ENCODE results near the gene NEIL1.
"Not testable (repeated sequence)": the region's sequence is repeated elsewhere in the genome, so short reads cannot be mapped to it uniquely, and the experiment has no call there.

Gene NEIL1

GRCh38 chr15:75346796-75347221, at the start of gene NEIL1:
Gene NEIL1 (plus strand): TSS chr15:75347039. CDS start chr15:75348906, 1,867 bp downstream.
- peak; percentile 8 for DNase-seq

DNA sequence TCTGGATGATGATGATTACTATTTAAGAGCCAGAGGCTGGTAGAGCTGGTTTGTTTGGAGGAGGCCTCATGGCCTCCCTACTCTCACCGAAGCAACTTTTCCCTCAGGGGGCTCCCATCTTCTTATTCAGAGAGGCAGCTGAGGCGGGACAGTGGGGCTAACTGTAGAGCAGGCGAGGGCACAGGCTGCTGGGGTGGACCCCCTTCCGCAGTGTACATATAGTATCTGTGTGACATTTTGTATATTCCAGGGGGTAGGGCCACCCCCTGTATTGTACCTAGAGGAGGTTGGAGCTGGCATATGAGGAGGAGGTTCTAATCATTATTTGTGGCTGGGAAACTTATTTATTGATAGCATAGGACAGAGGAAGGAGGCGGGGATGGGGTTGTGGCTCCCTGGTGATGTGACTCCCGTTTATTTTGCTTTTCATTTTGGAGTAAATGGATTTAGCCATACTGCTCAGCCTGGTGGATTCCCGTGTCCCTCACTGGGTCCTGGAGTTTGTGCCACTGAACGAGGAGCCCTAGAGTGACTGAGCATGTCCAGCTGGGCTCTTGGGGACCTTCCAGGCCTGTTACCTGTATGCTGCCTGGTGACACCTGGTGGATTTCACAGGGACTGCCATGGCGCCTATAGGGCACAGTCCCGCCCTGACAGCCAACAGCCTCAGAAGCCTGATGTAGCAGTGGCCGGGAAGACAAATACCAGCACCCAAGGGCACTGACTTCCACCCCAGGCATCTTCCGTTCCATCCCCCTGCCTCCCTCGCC, 48.1 kb upstream of the NEIL1 start:
- DNase-seq, result not testable (repeated sequence)

DNA sequence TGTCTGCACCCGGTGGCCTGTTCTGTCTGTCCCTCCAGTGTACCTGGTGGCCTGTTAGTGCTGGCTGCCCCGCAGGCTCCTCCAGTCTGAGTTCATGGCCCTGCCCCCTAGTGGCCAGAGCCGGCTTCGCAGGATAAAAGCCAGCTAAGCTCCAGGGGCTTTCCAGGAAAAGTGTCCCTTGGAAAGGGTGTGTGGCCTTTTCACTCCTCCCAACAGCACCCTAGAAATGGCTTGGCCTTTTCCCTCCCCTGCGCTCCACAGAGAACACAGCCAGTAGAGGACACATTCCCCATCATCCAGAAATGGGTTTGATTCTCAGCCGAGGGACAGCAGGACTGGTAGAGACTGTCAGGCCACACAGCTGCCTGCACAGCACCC, 47.5 kb upstream of the NEIL1 start:
- not testable (repeated sequence) for DNase-seq

DNA sequence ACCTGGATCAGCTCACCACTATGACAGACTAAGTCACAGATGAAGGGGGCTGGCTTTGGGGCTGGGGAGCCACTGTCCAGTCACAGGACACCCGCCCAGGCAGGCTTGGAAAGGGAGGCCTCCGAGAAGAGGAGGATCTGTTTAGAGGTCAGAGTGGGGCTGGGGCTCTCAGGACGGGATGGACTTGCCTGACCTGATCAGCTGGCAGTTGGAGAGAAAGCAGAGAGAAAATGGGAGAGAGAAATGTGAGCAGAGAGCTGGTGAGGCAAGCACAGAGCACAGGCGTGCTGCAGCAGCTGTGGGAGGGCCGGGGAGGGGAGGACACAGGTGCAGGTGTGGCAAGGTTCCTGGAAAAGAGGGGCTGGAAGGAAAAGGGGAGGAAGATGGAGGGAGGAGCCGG, 46.8 kb upstream of the NEIL1 start:
- not testable (repeated sequence) for DNase-seq

GRCh38 chr15:75302318-75302717, 44.5 kb upstream of the NEIL1 start:
- no peak for DNase-seq

GRCh38 chr15:75302753-75303152, 44.1 kb upstream of the NEIL1 start:
- not testable (repeated sequence) for DNase-seq

DNA sequence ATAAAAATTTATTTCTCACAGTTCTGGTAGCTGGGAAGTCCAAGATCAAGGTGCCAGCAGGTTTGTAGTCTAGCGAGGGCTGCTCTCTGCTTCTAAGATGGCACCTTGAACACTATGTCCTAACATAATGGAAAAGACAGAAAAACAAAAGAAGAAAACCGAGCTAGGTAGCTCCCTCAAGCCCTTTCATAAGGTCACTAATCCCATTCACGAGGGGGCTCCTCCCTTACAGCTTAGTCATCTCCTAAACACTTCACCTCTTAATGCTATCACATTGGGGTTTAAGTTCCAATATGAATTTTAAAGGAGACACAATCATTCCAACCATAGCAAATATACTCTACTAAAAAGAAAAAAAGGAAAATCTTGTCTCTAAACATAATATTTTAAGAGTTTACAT, 40.7 kb upstream of the NEIL1 start:
- no peak for DNase-seq

DNA sequence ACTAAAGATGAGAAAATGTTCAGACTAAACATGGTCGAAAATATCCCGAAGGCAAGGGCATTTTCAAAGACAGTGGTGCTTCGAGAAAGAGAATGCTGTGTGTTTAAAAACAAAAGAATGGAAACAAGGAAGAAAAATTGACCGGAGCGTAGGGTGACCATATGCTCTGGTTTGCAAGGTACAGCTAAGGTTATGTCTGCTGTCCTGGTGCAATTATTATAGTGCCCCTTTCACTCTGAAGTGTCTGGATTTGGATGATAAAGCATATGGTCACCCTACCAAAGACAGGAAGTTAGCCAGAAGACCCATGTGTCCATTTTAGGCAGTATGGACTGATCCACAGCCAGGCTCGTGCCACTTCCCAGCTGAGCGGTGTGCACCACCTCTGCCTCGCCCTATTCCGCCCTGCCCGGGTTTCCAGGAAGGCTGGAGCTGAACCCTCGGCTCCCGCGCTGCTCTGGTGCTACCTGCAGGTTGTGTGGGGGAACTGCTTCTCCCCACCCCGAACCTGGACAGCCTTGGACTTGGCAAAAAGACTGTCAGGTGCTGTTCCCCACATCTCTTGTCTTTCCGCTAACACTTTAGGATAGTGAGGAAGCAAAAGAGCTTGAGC, 39.0 kb upstream of the NEIL1 start:
- DNase-seq, result peak; percentile 6

- no peak for DNase-seq
Measured at GRCh38 chr15:75309711-75310110, 37.1 kb upstream of the NEIL1 start.

- DNase-seq, result not testable (repeated sequence)
Measured at GRCh38 chr15:75312548-75312947, 34.3 kb upstream of the NEIL1 start.

DNA sequence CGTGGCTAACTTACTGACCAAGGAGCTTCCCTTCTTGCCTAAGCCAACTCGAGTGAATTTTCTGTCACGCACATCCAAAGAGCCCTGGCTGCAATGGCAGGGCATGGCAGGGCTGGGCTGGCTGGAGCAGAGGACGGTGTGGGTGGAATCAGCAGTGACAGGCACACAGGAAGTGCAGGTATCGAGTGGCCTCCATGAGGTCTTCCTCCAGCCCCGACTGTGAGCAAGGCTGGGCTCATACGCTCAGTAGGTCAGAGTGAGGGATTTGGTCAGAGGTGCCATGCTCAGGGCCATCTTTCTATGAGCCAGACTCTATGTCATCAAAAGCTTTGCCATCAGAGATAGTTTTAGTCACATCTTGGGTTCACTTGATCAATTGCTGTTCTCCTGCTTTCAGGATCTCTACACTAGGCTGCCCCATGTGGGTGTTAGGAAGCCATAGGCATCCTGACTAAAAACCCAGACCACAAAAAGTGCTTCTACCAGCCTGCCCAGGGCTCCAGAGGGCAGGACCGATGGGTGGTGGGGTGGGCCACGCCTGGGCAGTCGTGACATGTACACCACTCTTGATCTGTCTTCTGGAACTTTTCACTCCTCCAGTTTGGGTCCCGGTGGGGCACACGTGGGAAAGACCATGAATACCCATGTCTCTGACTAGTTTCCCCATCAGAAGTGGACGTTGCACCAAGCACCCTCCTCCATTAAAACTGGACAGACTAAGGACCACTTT, 33.6 kb upstream of the NEIL1 start:
- DNase-seq, result no peak

DNA sequence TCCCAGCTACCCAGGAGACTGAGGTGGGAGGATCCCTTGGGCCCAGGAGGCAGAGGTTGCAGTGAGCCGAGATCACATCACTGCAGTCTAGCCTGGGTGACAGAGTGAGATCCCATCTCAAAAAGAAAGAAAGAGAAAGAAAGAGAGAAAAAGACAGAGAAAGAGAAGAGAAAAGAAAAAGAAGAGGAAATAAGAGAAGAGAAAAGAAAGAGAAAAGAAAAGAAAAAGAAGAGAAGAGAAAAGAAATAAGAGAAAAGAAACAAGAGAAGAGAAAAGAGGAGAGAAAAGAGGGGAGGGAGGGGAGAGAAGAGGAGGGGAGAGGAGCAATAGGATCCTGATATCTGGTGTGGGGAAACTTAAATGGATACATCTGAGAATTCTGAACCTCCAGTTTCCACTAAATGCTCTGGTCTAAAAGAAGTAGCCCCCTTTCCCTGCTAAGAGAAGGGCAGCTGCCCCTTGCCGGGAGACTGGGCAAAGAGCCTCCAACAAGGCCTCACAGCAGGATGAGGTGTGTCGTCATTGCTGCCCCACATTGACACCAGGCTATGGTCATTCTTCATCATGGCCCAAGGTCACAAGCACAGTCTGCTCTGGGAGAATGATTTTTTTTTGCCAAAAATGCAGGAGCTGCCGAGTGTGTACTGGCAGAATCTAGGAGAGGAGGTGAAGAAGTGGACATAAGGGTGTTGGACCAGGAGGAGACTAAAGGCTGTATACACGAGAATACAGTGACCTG, 32.1 kb upstream of the NEIL1 start:
- DNase-seq, result no peak

DNA sequence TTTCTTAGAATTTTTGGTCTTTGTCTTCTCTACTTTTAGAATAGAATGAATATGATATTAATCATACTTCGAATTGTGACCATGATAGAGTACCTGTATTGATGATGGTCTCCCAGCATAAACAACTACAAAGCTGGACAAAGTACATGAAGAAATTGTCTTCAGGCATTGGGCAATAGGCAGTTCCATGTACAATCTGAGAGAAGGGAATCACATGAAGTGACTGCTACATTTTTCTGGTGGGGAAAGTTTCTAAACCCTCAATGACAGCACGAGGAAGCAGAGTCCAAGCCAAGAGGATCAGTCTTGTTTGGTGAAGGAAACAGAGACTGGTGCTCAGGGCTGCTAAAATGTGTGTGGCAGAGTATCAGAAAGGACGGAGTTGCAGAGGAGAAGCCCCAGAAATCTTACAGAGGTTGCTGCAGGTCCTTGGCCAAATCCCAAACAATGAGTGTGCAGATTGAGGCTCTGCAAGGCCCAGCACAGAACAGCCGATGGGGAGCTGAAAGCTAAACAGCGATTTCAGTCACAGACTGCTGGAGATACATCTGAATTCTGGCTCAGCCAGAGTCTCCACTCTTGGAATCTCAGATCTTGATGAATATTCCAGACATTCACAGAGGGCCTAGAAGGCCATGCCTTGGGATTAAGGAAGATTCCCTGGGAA, 27.5 kb upstream of the NEIL1 start:
- not testable (repeated sequence) for DNase-seq

DNA sequence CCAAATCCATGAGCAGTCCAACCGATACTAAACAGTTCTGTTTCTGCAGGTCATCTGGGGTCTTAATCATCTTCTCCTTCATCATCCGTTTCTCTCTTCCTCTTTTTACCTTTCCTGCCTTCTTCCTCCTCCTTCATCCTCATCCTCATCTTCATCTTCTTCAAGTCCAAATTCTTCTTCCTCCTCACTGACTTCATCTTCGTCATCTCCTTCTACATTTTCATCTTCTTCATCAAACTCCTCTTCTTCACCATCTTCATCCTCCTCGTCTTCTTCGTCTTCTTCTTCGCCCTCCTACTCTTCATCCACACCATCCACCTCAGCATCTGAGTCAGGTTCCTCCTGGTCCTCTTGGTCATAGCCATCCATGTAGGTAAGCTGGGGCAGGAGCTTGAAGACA, 25.1 kb upstream of the NEIL1 start:
- no peak for DNase-seq

DNA sequence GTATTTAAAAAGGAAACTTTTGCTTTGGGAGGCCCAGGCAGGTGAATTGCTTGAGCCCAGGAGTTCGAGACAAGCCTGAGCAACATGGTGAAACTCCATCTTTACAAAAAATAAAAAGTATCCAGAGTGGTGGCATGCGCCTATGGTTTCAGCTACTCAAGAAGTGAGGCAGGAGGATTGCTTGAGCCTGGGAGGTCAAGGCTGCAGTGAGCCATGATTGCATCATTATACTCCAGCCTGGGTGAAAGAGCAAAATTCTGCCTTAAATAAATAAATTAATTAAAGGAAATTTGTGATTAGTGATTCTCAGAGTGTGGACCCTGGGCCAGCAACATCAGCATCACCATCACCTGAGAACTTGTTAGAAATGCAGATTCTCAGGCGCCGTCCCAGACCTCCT, 20.9 kb upstream of the NEIL1 start:
- DNase-seq, result no peak

DNA sequence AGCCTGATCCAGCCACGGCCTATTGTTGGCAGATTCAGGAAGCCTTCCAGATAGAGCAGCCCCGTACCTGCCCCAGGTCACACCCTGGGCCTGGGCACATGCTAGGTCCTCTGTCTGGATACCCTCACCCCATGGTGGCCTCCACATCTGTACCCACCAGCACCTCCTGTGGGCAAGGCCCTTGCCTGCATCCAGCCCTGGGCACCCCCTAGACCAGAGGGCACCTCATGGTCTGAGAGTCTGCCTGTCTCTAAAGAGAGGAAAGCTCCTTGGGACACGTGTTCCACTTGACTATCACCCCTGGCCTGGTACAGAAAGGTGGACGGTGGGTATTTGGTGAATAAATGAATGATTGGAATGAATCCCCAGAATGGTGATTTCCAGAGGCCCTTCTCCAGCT, 19.8 kb upstream of the NEIL1 start:
- no peak for DNase-seq

DNA sequence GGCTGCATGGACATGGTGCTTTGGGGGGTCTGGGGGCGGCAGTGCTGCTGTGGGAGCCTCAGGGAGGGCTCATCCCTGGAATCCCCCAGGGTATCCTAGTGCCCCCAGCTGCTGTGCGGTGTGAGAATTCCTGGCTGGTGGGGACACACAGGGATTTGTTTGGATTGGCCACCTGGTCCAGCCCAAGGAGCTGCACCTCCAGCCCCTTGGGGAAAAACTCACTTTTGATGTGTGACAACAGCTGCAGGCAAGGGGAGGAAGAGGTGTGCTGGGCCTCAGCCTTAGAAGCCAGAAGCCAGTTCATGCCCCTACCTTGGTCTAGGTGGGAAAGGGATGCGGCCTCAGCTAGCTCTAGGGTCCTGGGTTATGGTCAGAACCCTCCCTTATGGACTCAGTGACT, 19.3 kb upstream of the NEIL1 start:
- no peak for DNase-seq

GRCh38 chr15:75328493-75329314, 18.1 kb upstream of the NEIL1 start:
- no peak for DNase-seq

DNA sequence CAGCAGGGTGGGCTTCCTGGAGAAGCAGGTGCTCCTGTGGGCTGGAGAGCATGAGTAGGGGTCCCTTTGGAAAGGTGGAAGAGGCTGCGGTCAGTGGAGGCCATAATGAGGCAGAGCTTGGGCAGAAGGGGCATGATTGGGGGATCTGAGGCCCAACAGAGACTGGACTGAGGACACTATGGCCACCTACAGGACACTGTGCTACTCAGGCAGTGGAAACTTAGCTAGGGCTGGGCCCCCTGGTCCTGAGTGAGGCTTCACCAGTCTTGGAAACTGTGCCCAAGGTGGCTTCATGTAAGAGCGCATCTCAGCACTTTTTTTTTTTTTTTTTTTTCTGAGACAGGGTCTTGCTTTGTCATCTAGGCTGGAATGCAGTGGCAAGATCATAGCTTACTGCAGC, 17.3 kb upstream of the NEIL1 start:
- DNase-seq, result no peak

DNA sequence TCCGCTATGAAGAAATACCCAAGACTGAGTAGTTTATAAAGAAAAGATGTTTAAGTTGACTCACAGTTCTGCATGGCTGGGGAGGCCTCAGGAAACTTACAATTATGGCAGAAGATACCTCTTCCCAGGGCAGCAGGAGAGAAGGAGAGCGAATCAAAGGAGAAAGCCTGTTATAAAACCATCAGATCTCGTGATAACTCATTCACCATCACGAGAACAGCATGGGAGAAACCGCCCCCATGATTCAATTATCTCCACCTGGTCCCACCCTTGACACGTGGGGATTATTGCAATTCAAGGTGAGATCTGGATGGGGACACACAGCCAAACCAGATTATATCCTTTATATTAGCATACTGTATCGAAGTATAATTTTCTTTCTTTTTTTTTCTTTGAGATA, 14.7 kb upstream of the NEIL1 start:
- not testable (repeated sequence) for DNase-seq

- not testable (repeated sequence) for DNase-seq
Measured at GRCh38 chr15:75333654-75334419, 13.0 kb upstream of the NEIL1 start.

Measured in NCI-H2227 treated with DMSO at 0.1 percent for 48 hours (cell line).